HG02885 (cell line): ENCODE results near the gene CREB5.

Experiments
- ATAC-seq: cut with Tn5 transposase; IDR thresholded peaks from one replicate; pipeline ENCODE4 v1.9.1; 2021; ENCODE audit warnings: mild to moderate bottlenecking; ENCODE audit not compliant: unreplicated experiment, poor library complexity

The CREB5 gene

GRCh38 chr7:28406192-28406591 is 6.1 kb upstream of the CREB5 start:
- no peak for ATAC-seq

- ATAC-seq = no peak
These were observed 4.7 kb upstream of the CREB5 start for GRCh38 chr7:28407651-28408050.

- ATAC-seq = no peak
These were observed 4.0 kb upstream of the CREB5 start for GRCh38 chr7:28408105-28408959.

- peak; percentile 56 for ATAC-seq
These were observed 3.2 kb upstream of the CREB5 start for GRCh38 chr7:28408960-28409715.

GRCh38 chr7:28409716-28410627 is 2.3 kb upstream of the CREB5 start:
- ATAC-seq = peak; percentile 21

- ATAC-seq = peak; percentile 33
These were observed 1.4 kb upstream of the CREB5 start for GRCh38 chr7:28410628-28411531.

GRCh38 chr7:28413011-28413410 is 693 bp downstream of the CREB5 start:
- no peak for ATAC-seq

- ATAC-seq = no peak
These were observed 2.1 kb downstream of the CREB5 start for GRCh38 chr7:28414453-28414852.

GRCh38 chr7:28417321-28417940 is 5.1 kb downstream of the CREB5 start:
- ATAC-seq = no peak

GRCh38 chr7:28418311-28418710 is 6.0 kb downstream of the CREB5 start:
- peak; percentile 48 for ATAC-seq

- no peak for ATAC-seq
These were observed 6.6 kb downstream of the CREB5 start for GRCh38 chr7:28418966-28419365.

- no peak for ATAC-seq
These were observed 7.4 kb downstream of the CREB5 start for GRCh38 chr7:28419716-28420115.

- ATAC-seq = no peak
These were observed 10.8 kb downstream of the CREB5 start for GRCh38 chr7:28423112-28423511.

- ATAC-seq = no peak
These were observed 11.7 kb downstream of the CREB5 start for GRCh38 chr7:28423918-28424514.

GRCh38 chr7:28425496-28425895 is 13.2 kb downstream of the CREB5 start:
- no peak for ATAC-seq

- no peak for ATAC-seq
These were observed 14.9 kb downstream of the CREB5 start for GRCh38 chr7:28427236-28427635.

- no peak for ATAC-seq
These were observed 18.3 kb downstream of the CREB5 start for GRCh38 chr7:28430616-28431015.

GRCh38 chr7:28432105-28432504 is 19.8 kb downstream of the CREB5 start:
- ATAC-seq = no peak

GRCh38 chr7:28433039-28433438 is 20.7 kb downstream of the CREB5 start:
- no peak for ATAC-seq
